ENCODE measurements around the gene FNDC11.

GRCh38 chr20:63519668-63520503, 34.1 kb upstream of the FNDC11 start:
- TF ChIP-seq CTCF (IDR thresholded peaks at IDR 0.05), result no peak
- TF ChIP-seq POLR2A (IDR thresholded peaks at IDR 0.05), result no peak
